OCI-LY7 (cell line): ENCODE results near the gene TRRAP. TPM values are rescaled to one million over a fixed set of nuclear protein-coding genes. Genes with fewer than 3 reads are reported as not detected.

ENCODE experiments used
- BruUV-seq: library from RNA; stranded (reverse); fragments of 400-500 nt; replicated peaks from 2 replicates; lab custom pipeline; 2021; lab: Mats Ljungman, UMichigan
- CTCF ChIA-PET: fragments of 300-600 bp; sonication (Branson Sonifier 250); formaldehyde crosslinking; loops from one replicate; lab custom pipeline; 2022; ENCODE audit warnings: antibody characterized with exemption; ENCODE audit not compliant: unreplicated experiment; lab: Charles Lee
- POLR2A ChIA-PET: fragments of 300-600 bp; sonication (Branson Sonifier 250); formaldehyde crosslinking; loops from one replicate; lab custom pipeline; 2022; ENCODE audit warnings: antibody characterized with exemption; lab: Charles Lee
- DNase-seq: peaks from one replicate; pipeline ENCODE4 v3.0.0-alpha.2; 2015; ENCODE audit warnings: low spot score
- H2AFZ ChIP-seq: fragments of 200-600 bp; sonication (generic), shearing (Covaris generic); 2 replicates; pipeline ENCODE4 v1.6.1; 2014; ENCODE audit warnings: mild to moderate bottlenecking, antibody characterized with exemption, low read length, moderate library complexity
- H3K27ac ChIP-seq: fragments of 200-600 bp; sonication (generic); 2 replicates; pipeline ENCODE4 v1.5.1; 2014; ENCODE audit warnings: mixed run types, low read depth, mild to moderate bottlenecking, moderate library complexity, low read length, inconsistent platforms; ENCODE audit not compliant: poor library complexity, severe bottlenecking
- H3K36me3 ChIP-seq: fragments of 200-600 bp; sonication (generic); 2 replicates; pipeline ENCODE4 v1.6.1; 2014; ENCODE audit warnings: mild to moderate bottlenecking, antibody characterized with exemption, low read length, moderate library complexity, mixed read lengths; ENCODE audit not compliant: insufficient read depth
- H3K4me1 ChIP-seq: fragments of 200-600 bp; sonication (generic); 2 replicates; pipeline ENCODE4 v1.5.1; 2014; ENCODE audit warnings: mild to moderate bottlenecking, low read length; ENCODE audit not compliant: insufficient read depth, poor library complexity, severe bottlenecking
- H3K4me2 ChIP-seq: fragments of 200-600 bp; sonication (generic); 2 replicates; pipeline ENCODE4 v1.6.1; 2014; ENCODE audit warnings: mild to moderate bottlenecking, low read length
- H3K4me3 ChIP-seq: fragments of 200-600 bp; sonication (generic); 2 replicates; pipeline ENCODE4 v1.5.1; 2014; ENCODE audit warnings: mild to moderate bottlenecking, low read depth, low read length; ENCODE audit not compliant: poor library complexity, severe bottlenecking
- H3K79me2 ChIP-seq: fragments of 200-600 bp; sonication (generic); 2 replicates; pipeline ENCODE4 v1.6.1; 2016; ENCODE audit warnings: low read depth, mild to moderate bottlenecking, low read length, moderate library complexity, mixed read lengths; ENCODE audit not compliant: insufficient read depth
- H3K9me2 ChIP-seq: fragments of 200-600 bp; sonication (generic); 2 replicates; pipeline ENCODE4 v1.6.1; 2016; ENCODE audit warnings: mild to moderate bottlenecking, low read length, mixed read lengths; ENCODE audit not compliant: insufficient read depth
- H3K9me3 ChIP-seq: fragments of 200-600 bp; sonication (generic); 2 replicates; pipeline ENCODE4 v1.6.1; 2014; ENCODE audit warnings: mild to moderate bottlenecking, mixed run types, low read length, mixed read lengths
- H4K20me1 ChIP-seq: fragments of 200-600 bp; sonication (generic); 2 replicates; pipeline ENCODE4 v1.6.1; 2014; ENCODE audit warnings: mild to moderate bottlenecking, antibody characterized with exemption, low read length, moderate library complexity, mixed read lengths; ENCODE audit not compliant: insufficient read depth
- CTCF ChIP-seq: fragments of 200-600 bp; sonication (generic); conservative IDR thresholded peaks from 2 replicates; pipeline ENCODE4 v1.5.1; 2014; ENCODE audit warnings: mild to moderate bottlenecking, antibody characterized with exemption, low read length, moderate library complexity, mixed read lengths
- EZH2phosphoT487 ChIP-seq: fragments of 200-600 bp; sonication (generic); IDR thresholded peaks from 2 replicates; pipeline ENCODE4 v1.6.1; 2018; ENCODE audit warnings: low read depth, borderline replicate concordance, mild to moderate bottlenecking, mixed run types, antibody characterized with exemption, low read length, moderate library complexity, mixed read lengths
- intact Hi-C: fragments of 100-400 bp; cut with micrococcal nuclease; formaldehyde crosslinking; loops from one replicate; pipeline ENCODE4 v1.10.0; 2022; ENCODE audit not compliant: unreplicated experiment
- total RNA-seq, 2 experiments: library from RNA; depleted of rRNA in 1 of 2; stranded (reverse); fragments of >200 nt in 1 of 2; shearing (Covaris generic) in 1 of 2; gene quantifications; 2 replicates each; pipeline ENCODE4 v1.2.3, GENCODE V29; 2014 to 2022

Gene TRRAP
- total RNA-seq, 2 experiments from 2014 or later = 50.4 to 86.1 TPM

- H3K9me3 ChIP-seq = no peaks in the 10 kb centered on the region
- no TSS peak for BruUV-seq
- intact Hi-C loops = no loop called here
- no peak overlapping the region for H3K27ac ChIP-seq
- no peaks in the 10 kb centered on the region for H3K79me2 ChIP-seq
- H2AFZ ChIP-seq = no peak overlapping the region
- no peak overlapping the region for H3K4me2 ChIP-seq
- TF ChIP-seq EZH2phosphoT487 (no peak), CTCF (no peak)
- H4K20me1 ChIP-seq = no peaks in the 10 kb centered on the region
- peaks cover 12% of the 10 kb centered on the region for H3K4me1 ChIP-seq
- DNase-seq = no peak
- no peaks in the 10 kb centered on the region for H3K9me2 ChIP-seq
- no peaks in the 10 kb centered on the region for H3K36me3 ChIP-seq
- H3K4me3 ChIP-seq = no peak overlapping the region
- ChIA-PET CTCF (no interaction called here), POLR2A (no interaction called here)
These were observed 14.7 kb upstream of the TRRAP start for GRCh38 chr7:98863601-98864000.

GRCh38 chr7:98864731-98865453 lies 13.4 kb upstream of the TRRAP start:
- Histone ChIP-seq H3K9me2 (no peaks in the 10 kb centered on the region), H3K27ac (no peak overlapping the region), H3K9me3 (no peaks in the 10 kb centered on the region), H3K79me2 (no peaks in the 10 kb centered on the region), H3K36me3 (no peaks in the 10 kb centered on the region), H3K4me2 (no peak overlapping the region), H4K20me1 (no peaks in the 10 kb centered on the region), H2AFZ (no peak overlapping the region), H3K4me1 (peaks cover 23% of the 10 kb centered on the region), H3K4me3 (no peak overlapping the region)
- no peak for DNase-seq
- CTCF ChIA-PET = no interaction called here
- no TSS peak for BruUV-seq
- no peak for TF ChIP-seq EZH2phosphoT487
- no peak for TF ChIP-seq CTCF
- POLR2A ChIA-PET = interaction anchor here (0.6 kb wide), 1 partner anchor 22 kb away, joined by 3 read pairs; no protein-coding TSS in a partner anchor
- intact Hi-C loops = no loop called here

- no peaks in the 10 kb centered on the region for H3K9me3 ChIP-seq
- no peaks in the 10 kb centered on the region for H3K36me3 ChIP-seq
- no peak overlapping the region for H3K27ac ChIP-seq
- H3K9me2 ChIP-seq = no peaks in the 10 kb centered on the region
- no peaks in the 10 kb centered on the region for H3K79me2 ChIP-seq
- intact Hi-C loops = no loop called here
- no peak overlapping the region for H3K4me3 ChIP-seq
- H2AFZ ChIP-seq = no peak overlapping the region
- peaks cover 33% of the 10 kb centered on the region for H3K4me1 ChIP-seq
- BruUV-seq = no TSS peak
- no peaks in the 10 kb centered on the region for H4K20me1 ChIP-seq
- DNase-seq = no peak
- H3K4me2 ChIP-seq = no peak overlapping the region
- POLR2A ChIA-PET = interaction anchor here (0.7 kb wide), 2 partner anchors 24 to 230 kb away, joined by 3 read pairs; no protein-coding TSS in a partner anchor
- TF ChIP-seq EZH2phosphoT487 (no peak), CTCF (no peak)
- CTCF ChIA-PET = no interaction called here
These were observed 12.0 kb upstream of the TRRAP start for GRCh38 chr7:98866351-98866750.
